DND-41 (cell line): ENCODE data around the gene LARP4B.

ENCODE experiments used
- ATAC-seq: fragments of 200-7000 bp; cut with Tn5 transposase; 3 replicates; pipeline ENCODE4 v1.9.1; 2021; ENCODE audit warnings: low read depth; ENCODE audit not compliant: insufficient read depth
- DNase-seq: peaks from one replicate; pipeline ENCODE4 v3.0.0-alpha.2; 2020
- H2AFZ ChIP-seq: 2 replicates; pipeline ENCODE4 v1.6.0; 2012; ENCODE audit warnings: low read depth, low read length
- H3K27ac ChIP-seq: 2 replicates; pipeline ENCODE4 v1.5.1; 2012; ENCODE audit warnings: low read length, inconsistent platforms
- H3K27me3 ChIP-seq: fragments of 200-600 bp; sonication (generic); 2 replicates; pipeline ENCODE4 v1.6.0; 2012; ENCODE audit warnings: low read length, mild to moderate bottlenecking, inconsistent platforms; ENCODE audit not compliant: insufficient read depth, poor library complexity
- H3K36me3 ChIP-seq: 2 replicates; pipeline ENCODE4 v1.5.1; 2012; ENCODE audit warnings: low read length, inconsistent platforms; ENCODE audit not compliant: insufficient read depth
- H3K4me1 ChIP-seq: 2 replicates; pipeline ENCODE4 v1.5.1; 2012; ENCODE audit warnings: mild to moderate bottlenecking, low read length; ENCODE audit not compliant: insufficient read depth
- H3K4me2 ChIP-seq: 2 replicates; pipeline ENCODE4 v1.6.0; 2012; ENCODE audit warnings: mild to moderate bottlenecking, moderate library complexity, low read length, inconsistent platforms; ENCODE audit not compliant: insufficient read depth
- H3K4me3 ChIP-seq, 2 experiments: fragments of 200-600 bp in 1 of 2; shearing (Covaris generic) in 1 of 2; 2 replicates each; pipeline ENCODE4 v1.5.1; 2012 to 2016; ENCODE audit warnings: inconsistent platforms in 2 of 2, low read length in 2 of 2, mild to moderate bottlenecking in 2 of 2, low read depth in 1 of 2, moderate library complexity in 1 of 2
- H3K79me2 ChIP-seq: 2 replicates; pipeline ENCODE4 v1.6.0; 2012; ENCODE audit warnings: low read length, inconsistent platforms; ENCODE audit not compliant: insufficient read depth
- H3K9ac ChIP-seq: 2 replicates; pipeline ENCODE4 v1.6.0; 2012; ENCODE audit warnings: low read depth, mild to moderate bottlenecking, inconsistent platforms, low read length, moderate library complexity
- H3K9me3 ChIP-seq: 2 replicates; pipeline ENCODE4 v1.5.1; 2012; ENCODE audit warnings: low read length, moderate library complexity, mild to moderate bottlenecking, inconsistent platforms; ENCODE audit not compliant: insufficient read depth, severe bottlenecking
- H4K20me1 ChIP-seq: 2 replicates; pipeline ENCODE4 v1.6.0; 2012; ENCODE audit warnings: low read length; ENCODE audit not compliant: insufficient read depth
- EZH2 ChIP-seq: IDR thresholded peaks from 3 replicates; pipeline ENCODE4 v1.6.1; 2012; ENCODE audit warnings: borderline replicate concordance, low read depth, mild to moderate bottlenecking, moderate library complexity, low read length, inconsistent platforms; ENCODE audit not compliant: severe bottlenecking
- TF ChIP-seq, protein P1 (sequence below): IDR thresholded peaks from 2 replicates; pipeline ENCODE4 v1.5.1; 2012; ENCODE audit warnings: borderline replicate concordance, low read length, moderate library complexity, mild to moderate bottlenecking; ENCODE audit not compliant: poor library complexity, severe bottlenecking; ENCODE audit errors: extremely low read depth

LARP4B gene

DNA sequence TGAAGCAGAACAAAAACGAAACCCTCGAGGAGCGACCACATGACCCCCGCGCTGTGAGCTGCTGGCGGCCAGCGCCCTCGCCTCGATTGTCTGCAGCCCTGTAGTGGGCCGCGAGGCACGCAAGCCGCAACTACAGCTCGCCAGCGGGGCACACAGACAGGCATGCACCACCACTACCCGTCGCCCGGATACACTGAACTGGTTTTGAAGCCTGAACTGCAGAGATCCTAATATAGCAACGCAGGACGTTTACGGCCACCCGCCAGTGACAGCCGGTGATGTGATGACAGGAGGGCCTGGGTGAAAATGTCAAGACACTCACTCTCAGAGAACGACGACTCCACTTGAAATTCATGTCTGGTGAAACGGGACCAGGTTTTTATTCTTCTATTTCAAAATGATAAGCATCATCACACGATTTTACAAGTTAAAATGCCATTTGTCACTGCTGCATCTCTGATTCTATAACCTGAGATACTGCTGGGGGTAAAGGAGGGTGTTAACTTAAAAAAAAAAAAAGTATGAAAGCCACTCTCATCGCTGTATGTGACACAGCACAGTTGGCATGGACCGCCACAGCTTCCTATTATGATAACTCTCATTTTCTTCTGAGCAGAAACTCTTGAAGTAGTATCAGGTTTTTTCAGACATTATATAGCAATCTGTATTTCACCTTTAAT, 121.7 kb downstream of the LARP4B start:
- Histone ChIP-seq H3K27me3 (no peaks in the 10 kb centered on the region), H3K79me2 (no peaks in the 10 kb centered on the region), H3K27ac (no peak overlapping the region), H3K9me3 (no peaks in the 10 kb centered on the region), H3K4me1 (0 out of 2 replicates have a peak, but pooled peaks cover 2% of the 10 kb centered on the region), H3K4me2 (no peak overlapping the region), H4K20me1 (peaks cover 13% of the 10 kb centered on the region), H3K4me3 (no peak overlapping the region), H2AFZ (no peak overlapping the region), H3K9ac (no peak overlapping the region), H3K36me3 (peaks cover 83% of the 10 kb centered on the region)
- DNase-seq (no peak), ATAC-seq (no peak)
- TF ChIP-seq, protein P1, sequence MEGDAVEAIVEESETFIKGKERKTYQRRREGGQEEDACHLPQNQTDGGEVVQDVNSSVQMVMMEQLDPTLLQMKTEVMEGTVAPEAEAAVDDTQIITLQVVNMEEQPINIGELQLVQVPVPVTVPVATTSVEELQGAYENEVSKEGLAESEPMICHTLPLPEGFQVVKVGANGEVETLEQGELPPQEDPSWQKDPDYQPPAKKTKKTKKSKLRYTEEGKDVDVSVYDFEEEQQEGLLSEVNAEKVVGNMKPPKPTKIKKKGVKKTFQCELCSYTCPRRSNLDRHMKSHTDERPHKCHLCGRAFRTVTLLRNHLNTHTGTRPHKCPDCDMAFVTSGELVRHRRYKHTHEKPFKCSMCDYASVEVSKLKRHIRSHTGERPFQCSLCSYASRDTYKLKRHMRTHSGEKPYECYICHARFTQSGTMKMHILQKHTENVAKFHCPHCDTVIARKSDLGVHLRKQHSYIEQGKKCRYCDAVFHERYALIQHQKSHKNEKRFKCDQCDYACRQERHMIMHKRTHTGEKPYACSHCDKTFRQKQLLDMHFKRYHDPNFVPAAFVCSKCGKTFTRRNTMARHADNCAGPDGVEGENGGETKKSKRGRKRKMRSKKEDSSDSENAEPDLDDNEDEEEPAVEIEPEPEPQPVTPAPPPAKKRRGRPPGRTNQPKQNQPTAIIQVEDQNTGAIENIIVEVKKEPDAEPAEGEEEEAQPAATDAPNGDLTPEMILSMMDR = no peak
- TF ChIP-seq EZH2 = no peak

DNA sequence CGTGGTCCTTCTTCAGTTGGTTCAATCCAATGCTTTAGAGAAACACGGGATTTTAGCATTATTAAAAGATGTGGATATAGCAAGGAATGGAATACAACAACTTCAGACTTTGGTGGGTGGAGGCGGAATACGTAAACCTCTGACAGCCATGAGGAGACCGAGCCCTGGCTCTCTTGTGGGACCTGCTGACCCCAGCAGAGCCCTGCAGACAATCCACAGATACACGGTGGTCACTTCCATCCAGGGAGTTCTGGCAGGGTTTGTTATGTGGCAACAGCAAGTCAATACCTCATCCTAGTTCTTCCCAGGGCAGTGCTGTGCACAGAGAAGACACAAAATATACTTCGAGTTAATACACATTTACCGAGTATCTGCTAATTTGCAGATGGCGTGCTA, 123.5 kb downstream of the LARP4B start:
- Histone ChIP-seq H3K4me1 (no peaks in the 10 kb centered on the region), H3K4me2 (no peak overlapping the region), H4K20me1 (peaks cover 25% of the 10 kb centered on the region), H3K36me3 (peaks cover 66% of the 10 kb centered on the region), H3K79me2 (no peaks in the 10 kb centered on the region), H3K27me3 (no peaks in the 10 kb centered on the region), H3K4me3 (no peak overlapping the region), H3K9ac (no peak overlapping the region), H3K27ac (no peak overlapping the region), H3K9me3 (no peaks in the 10 kb centered on the region), H2AFZ (no peak overlapping the region)
- TF ChIP-seq EZH2 = no peak
- TF ChIP-seq, protein P1 = no peak
- no peak for ATAC-seq
- DNase-seq = no peak

DNA sequence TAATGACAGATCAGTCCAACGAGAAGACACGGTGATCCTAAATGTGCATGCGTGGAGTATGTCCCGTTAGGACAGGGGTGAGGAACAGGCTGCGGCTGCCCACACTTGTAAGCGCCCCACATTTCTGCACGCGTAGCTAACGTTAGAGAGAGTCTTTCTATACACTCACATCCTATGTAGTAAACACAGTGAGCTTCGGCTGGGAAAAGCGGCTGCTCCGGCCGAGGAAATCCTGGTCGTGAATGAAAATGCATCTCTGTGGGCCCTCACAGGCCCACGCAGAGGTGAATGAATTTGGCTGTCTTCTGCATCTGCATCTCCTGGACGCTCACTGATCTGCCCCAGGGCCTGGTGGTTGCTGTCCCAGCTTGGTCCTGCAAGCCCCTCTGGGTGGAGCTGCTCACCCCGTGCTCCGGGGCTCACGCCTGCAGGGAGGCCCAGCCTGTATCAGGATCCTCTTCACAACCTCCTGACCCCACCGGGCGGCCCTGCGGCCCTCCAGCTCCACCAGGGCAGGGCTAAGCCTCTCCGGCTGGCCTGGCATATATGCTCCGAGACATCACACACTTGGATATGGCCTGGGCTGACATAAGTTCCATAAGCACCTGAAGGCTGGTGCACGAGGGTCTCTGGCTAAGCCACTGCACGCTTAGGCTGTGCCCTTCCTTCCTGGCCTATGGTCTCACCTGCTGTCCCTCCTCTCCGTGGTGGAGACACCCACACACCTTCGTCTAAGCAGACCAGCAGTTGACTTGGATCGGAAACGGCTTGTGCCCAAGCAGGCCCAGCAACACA, 124.1 kb downstream of the LARP4B start:
- H3K79me2 ChIP-seq = no peaks in the 10 kb centered on the region
- ATAC-seq = no peak
- H3K27ac ChIP-seq = no peak overlapping the region
- H3K4me1 ChIP-seq = no peaks in the 10 kb centered on the region
- peaks cover 60% of the 10 kb centered on the region for H3K36me3 ChIP-seq
- peaks cover 25% of the 10 kb centered on the region for H4K20me1 ChIP-seq
- no peak overlapping the region for H2AFZ ChIP-seq
- TF ChIP-seq EZH2 = no peak
- DNase-seq = no peak
- H3K9ac ChIP-seq = no peak overlapping the region
- no peaks in the 10 kb centered on the region for H3K27me3 ChIP-seq
- H3K9me3 ChIP-seq = no peaks in the 10 kb centered on the region
- no peak overlapping the region for H3K4me2 ChIP-seq
- no peak overlapping the region for H3K4me3 ChIP-seq

DNA sequence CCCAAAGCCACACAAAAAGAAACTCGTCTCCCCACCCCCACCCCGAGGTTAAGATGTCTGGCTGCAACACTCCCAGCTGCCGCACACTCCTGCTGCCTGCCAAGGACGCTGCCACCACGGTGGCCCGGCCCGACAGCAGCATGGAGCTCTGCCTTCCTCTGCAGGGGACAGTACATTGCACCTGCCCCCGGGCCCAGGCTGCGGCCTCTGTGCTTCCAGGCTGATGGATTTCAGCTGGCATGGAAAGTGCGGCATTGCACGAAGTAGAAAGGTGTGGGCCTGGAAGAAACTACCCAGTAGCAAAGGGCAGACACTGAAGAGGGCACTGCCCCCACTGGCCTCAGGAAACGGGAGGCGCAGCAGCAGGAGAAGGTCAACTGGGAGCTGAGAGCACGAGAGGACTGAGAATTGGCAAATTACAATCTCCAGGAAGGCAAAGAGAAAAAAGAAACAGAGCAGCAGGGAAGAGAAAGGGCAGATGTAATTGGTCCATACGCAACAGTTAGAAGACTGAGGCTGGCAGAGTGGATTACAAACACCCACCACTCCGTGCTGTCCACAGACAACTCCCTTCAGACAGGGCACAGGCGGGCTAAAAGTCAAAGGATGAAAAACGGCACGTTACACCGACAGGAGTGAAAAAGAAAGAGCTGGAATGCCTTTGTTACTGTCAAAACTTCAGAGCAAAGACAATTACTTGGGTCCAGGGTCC, 124.9 kb downstream of the LARP4B start:
- no peak overlapping the region for H2AFZ ChIP-seq
- peaks cover 25% of the 10 kb centered on the region for H4K20me1 ChIP-seq
- H3K4me3 ChIP-seq = no peak overlapping the region
- no peak for TF ChIP-seq EZH2
- TF ChIP-seq, protein P1 = no peak
- no peak for DNase-seq
- no peak overlapping the region for H3K4me2 ChIP-seq
- no peak overlapping the region for H3K9ac ChIP-seq
- ATAC-seq = no peak
- H3K4me1 ChIP-seq = no peaks in the 10 kb centered on the region
- no peak overlapping the region for H3K27ac ChIP-seq
- no peaks in the 10 kb centered on the region for H3K9me3 ChIP-seq
- no peaks in the 10 kb centered on the region for H3K27me3 ChIP-seq
- H3K79me2 ChIP-seq = no peaks in the 10 kb centered on the region
- H3K36me3 ChIP-seq = peaks cover 53% of the 10 kb centered on the region
